Upper lobe of left lung (tissue), 6 donors: ENCODE results near the gene NSDHL. TPM values are rescaled to one million over a fixed set of nuclear protein-coding genes. Genes with fewer than 3 reads are reported as not detected.
"Not testable (repeated sequence)": the region's sequence is repeated elsewhere in the genome, so short reads cannot be mapped to it uniquely, and the experiment has no call there.

Experiments used
- ATAC-seq, 2 donors: fragments of 200-7000 bp; cut with Tn5 transposase; one replicate each; pipeline ENCODE4 v1.9.1; 2022; ENCODE audit warnings: mild to moderate bottlenecking in 2 of 2, moderate library complexity in 2 of 2; ENCODE audit not compliant: low FRiP score in 2 of 2
- DNase-seq, 2 donors: peaks; one replicate each; pipeline ENCODE4 v3.0.0-alpha.2; 2019 to 2020
- H3K27ac ChIP-seq, 4 donors: fragments of 200-600 bp; sonication (generic); one replicate each; pipeline ENCODE4 v1.5.1; 2016 to 2019
- H3K27me3 ChIP-seq, 4 donors: fragments of 200-600 bp; sonication (generic); one replicate each; pipeline ENCODE4 v1.5.1; 2017 to 2019
- H3K36me3 ChIP-seq, 4 donors: fragments of 200-600 bp; sonication (generic); one replicate each; pipeline ENCODE4 v1.5.1; 2016 to 2019
- H3K4me1 ChIP-seq, 4 donors: fragments of 200-600 bp; sonication (generic); one replicate each; pipeline ENCODE4 v1.5.1; 2018 to 2019
- H3K4me3 ChIP-seq, 4 donors: fragments of 200-600 bp; sonication (generic); one replicate each; pipeline ENCODE4 v1.5.1; 2017 to 2019; ENCODE audit warnings: mild to moderate bottlenecking in 2 of 4, moderate library complexity in 1 of 4
- H3K9me3 ChIP-seq, 4 donors: fragments of 200-600 bp; sonication (generic); one replicate each; pipeline ENCODE4 v1.5.1; 2018 to 2019
- EP300 ChIP-seq, 4 donors: sonication (generic); formaldehyde crosslinking; IDR thresholded peaks; one replicate each; pipeline ENCODE4 v1.5.1; 2017; ENCODE audit warnings: antibody characterized with exemption in 4 of 4, control low read depth in 2 of 4
- POLR2A ChIP-seq, 4 donors: fragments of 450-650 bp; IDR thresholded peaks; one replicate each; pipeline ENCODE4 v1.5.1; 2016 to 2017; ENCODE audit warnings: antibody characterized with exemption in 4 of 4, mild to moderate bottlenecking in 2 of 4
- POLR2AphosphoS5 ChIP-seq, 2 donors: sonication (generic); formaldehyde crosslinking; IDR thresholded peaks; one replicate each; pipeline ENCODE4 v1.5.1; 2017; ENCODE audit warnings: antibody characterized with exemption in 2 of 2
- WGBS, 2 donors: methylation state at CpG; one replicate each; pipeline ENCODE4 v1.1.5; 2017 to 2018; 5-methylcytosine and 5-hydroxymethylcytosine counted together
- total RNA-seq, 6 donors: library from RNA; depleted of rRNA in 4 of 6; stranded (reverse); fragments of >200 nt in 4 of 6; gene quantifications; one replicate each; pipeline versions ENCODE4 v1.1.0 to v1.2.1, GENCODE V29; 2016 to 2021
- TF ChIP-seq, protein P1 (sequence below), 6 experiments: fragments of 450-650 bp in 4 of 6; fragments of 200-600 bp in 2 of 6; sonication (generic) in 2 of 6; IDR thresholded peaks; one replicate each; pipeline ENCODE4 v1.5.1; 2016 to 2019; ENCODE audit warnings: antibody characterized with exemption in 6 of 6
- donor health status: DM: no; HTN: no; CAD: no; lungs with moderate emphysema.
- donor health status: DM: no; HTN: yes; CAD: no; lungs with severe emphysema.

NSDHL gene
- total RNA-seq, result 10 to 100 TPM in 5 of 6 donors, 1 to 10 TPM in 1; 5.2 to 26.0 (median 21.1) TPM

DNA sequence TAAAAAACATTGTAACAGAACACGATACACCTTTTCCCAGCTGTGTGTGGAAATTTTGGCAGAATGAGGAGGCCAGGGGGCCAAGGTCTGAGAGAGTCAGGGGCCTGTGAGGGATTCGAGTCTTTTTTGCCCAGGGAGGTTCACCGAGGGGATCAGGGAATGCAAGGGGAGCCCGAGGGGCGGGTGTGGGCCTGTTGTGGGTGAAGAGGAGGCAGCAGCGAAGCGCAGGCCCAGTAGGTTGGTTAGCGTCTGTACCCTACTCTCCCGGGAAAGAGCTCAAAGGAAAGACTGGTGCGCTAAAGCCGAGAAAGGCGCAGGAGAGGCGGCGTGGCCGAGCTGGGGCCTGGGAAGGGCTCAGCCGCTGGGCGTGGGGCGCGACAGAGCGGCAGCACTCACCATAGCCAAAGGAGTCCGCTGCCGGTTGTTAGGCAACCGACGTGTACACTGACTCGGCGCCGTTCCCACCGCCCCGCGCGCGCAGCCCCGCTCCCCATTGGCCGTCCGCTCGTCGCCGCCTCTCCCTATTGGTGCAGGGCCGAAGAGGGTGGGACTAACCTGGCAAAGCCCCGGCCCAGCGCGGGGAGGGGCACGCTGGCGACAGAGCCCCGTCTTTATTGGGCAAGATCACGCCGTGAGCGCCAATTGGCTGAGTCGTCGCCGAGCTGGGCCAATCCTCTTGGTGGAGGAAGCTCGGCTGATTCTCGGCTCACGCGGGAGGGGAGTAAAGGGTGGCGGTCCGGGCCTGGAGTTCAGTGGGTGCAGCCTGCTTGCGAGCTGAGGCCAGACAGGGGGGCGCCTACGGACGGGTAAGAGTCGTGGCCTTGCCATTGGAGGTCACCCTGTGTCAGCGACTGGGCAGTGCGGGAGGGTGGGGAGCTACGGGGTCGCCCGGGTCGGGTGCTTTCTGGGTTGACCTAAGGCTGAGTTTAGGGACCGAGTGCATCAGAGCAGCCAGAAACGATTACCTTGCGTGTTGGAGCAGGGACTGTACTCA lies at the start of gene NSDHL, which contains the start of gene CETN2:
NSDHL (plus strand) TSS at position 752 of the 994 bp plus-strand sequence. CDS start 15,262 bp downstream, outside the sequence.
CETN2 (minus strand) TSS at position 446 of the 994 bp plus-strand sequence; CDS start at position 399, 47 bp downstream.
- Histone ChIP-seq H3K27ac (peak within 1 kb of the TSS; percentile 66 to 81 (median 76)), H3K36me3 (peaks cover 0 to 6% (median 0%) of the 10 kb centered on the region in 4 donors), H3K4me3 (peak within 1 kb of the TSS; percentile 49 to 78 (median 67)), H3K27me3 (no peaks in the 10 kb centered on the region), H3K4me1 (peaks cover 0 to 11% (median 5%) of the 10 kb centered on the region in 4 donors), H3K9me3 (peaks cover 0 to 1% (median 0%) of the 10 kb centered on the region in 4 donors)
- DNase-seq (peak; percentile 93 to 98), ATAC-seq (peak; percentile 98 to 100)
- TF ChIP-seq, protein P1, sequence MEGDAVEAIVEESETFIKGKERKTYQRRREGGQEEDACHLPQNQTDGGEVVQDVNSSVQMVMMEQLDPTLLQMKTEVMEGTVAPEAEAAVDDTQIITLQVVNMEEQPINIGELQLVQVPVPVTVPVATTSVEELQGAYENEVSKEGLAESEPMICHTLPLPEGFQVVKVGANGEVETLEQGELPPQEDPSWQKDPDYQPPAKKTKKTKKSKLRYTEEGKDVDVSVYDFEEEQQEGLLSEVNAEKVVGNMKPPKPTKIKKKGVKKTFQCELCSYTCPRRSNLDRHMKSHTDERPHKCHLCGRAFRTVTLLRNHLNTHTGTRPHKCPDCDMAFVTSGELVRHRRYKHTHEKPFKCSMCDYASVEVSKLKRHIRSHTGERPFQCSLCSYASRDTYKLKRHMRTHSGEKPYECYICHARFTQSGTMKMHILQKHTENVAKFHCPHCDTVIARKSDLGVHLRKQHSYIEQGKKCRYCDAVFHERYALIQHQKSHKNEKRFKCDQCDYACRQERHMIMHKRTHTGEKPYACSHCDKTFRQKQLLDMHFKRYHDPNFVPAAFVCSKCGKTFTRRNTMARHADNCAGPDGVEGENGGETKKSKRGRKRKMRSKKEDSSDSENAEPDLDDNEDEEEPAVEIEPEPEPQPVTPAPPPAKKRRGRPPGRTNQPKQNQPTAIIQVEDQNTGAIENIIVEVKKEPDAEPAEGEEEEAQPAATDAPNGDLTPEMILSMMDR (IDR thresholded peaks at IDR 0.05), result no peak
- TF ChIP-seq EP300 (IDR thresholded peaks at IDR 0.05), result no peak
- peak in 2 of 4 donors; percentile 18 to 57 for TF ChIP-seq POLR2A (IDR thresholded peaks at IDR 0.05)
- TF ChIP-seq POLR2AphosphoS5 (IDR thresholded peaks at IDR 0.05), result peak in 1 of 2 donors; percentile 52
- WGBS, 2 donors, result 3 to 52% methylated on average over 14 to 71 of the region's 71 CpGs

DNA sequence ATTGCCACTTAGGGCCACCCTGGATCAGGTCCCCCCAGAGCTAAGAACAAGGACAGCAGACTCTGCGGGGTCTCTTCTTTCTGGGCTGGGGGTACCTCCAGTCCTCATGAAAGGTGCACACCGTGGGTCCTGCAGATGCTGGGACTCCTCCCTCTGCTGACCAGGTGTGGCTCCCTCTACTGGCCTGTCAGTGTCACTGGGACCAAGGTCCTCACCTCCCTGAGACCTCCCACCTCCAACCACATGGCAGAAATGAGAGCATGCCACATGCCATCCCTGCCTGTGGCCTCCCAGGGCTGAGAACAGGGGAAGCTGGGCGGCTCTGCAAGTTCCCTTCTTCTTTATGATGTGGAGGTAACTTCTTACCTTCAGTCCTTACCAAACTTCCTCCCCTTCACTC lies 43.8 kb upstream of the NSDHL start:
- not testable (repeated sequence) for ATAC-seq, H3K27me3 ChIP-seq, H3K27ac ChIP-seq, H3K36me3 ChIP-seq, H3K4me3 ChIP-seq, DNase-seq, H3K4me1 ChIP-seq, H3K9me3 ChIP-seq
- no CpG with 5 or more reads among the region's 3 CpGs for WGBS, 2 donors

DNA sequence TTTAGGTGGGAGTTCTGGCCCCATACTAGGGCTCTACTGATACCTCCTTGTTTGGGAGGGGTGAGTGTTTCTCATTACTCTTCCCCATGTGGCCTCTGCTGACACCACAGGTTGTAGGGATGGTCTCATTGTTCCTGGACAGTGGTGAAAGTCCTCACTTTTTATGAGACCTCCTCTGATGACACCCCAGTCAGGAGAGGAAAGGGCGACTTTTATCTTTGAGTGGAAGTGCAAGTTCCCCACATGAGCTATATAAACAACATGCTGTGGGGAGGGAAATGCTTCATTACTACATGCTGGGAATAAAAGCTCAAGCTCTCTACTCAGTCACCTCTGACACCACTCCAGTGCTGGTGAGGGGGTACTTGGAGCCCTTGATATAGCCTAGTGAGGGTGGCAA lies 31.9 kb upstream of the NSDHL start:
- WGBS, 2 donors, result 20 to 57% methylated on average over 1 of the region's 1 CpG
- DNase-seq (no peak), ATAC-seq (no peak)
- no peaks in the 10 kb centered on the region for H3K27me3 ChIP-seq
- no peak overlapping the region for H3K27ac ChIP-seq
- TF ChIP-seq POLR2AphosphoS5 (IDR thresholded peaks at IDR 0.05) (no peak), POLR2A (IDR thresholded peaks at IDR 0.05) (no peak), EP300 (IDR thresholded peaks at IDR 0.05) (no peak)
- no peaks in the 10 kb centered on the region for H3K36me3 ChIP-seq
- no peaks in the 10 kb centered on the region for H3K4me1 ChIP-seq
- no peaks in the 10 kb centered on the region for H3K9me3 ChIP-seq
- H3K4me3 ChIP-seq, result no peak overlapping the region

DNA sequence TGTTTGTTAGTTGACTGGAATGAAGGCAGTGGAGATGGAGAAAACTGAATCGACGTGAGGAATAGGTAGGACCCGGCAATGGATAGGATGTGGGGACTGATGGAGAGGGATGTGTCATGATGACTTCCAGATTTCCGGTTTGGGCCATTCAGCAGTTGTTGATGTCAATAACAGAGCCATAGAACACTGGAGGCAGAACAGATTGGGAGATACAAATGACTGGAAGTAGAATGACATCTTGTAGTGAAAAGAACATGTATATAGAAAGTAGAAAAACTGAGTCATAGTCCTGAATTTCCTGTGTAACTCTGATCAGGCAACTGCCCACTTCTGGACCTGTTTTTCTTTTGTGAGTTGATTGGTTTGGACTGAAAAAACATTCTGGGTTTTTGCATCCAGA lies 24.8 kb upstream of the NSDHL start:
- no peaks in the 10 kb centered on the region for H3K27me3 ChIP-seq
- no peaks in the 10 kb centered on the region for H3K4me1 ChIP-seq
- WGBS, 2 donors, result 77 to 80% methylated on average over 4 of the region's 4 CpGs
- H3K4me3 ChIP-seq, result no peak overlapping the region
- TF ChIP-seq EP300 (IDR thresholded peaks at IDR 0.05), result no peak
- TF ChIP-seq, protein P1 (IDR thresholded peaks at IDR 0.05), result no peak
- TF ChIP-seq POLR2A (IDR thresholded peaks at IDR 0.05), result no peak
- no peak for TF ChIP-seq POLR2AphosphoS5 (IDR thresholded peaks at IDR 0.05)
- DNase-seq, result no peak
- H3K36me3 ChIP-seq, result no peaks in the 10 kb centered on the region
- H3K27ac ChIP-seq, result no peak overlapping the region
- H3K9me3 ChIP-seq, result no peaks in the 10 kb centered on the region
- ATAC-seq, result no peak

DNA sequence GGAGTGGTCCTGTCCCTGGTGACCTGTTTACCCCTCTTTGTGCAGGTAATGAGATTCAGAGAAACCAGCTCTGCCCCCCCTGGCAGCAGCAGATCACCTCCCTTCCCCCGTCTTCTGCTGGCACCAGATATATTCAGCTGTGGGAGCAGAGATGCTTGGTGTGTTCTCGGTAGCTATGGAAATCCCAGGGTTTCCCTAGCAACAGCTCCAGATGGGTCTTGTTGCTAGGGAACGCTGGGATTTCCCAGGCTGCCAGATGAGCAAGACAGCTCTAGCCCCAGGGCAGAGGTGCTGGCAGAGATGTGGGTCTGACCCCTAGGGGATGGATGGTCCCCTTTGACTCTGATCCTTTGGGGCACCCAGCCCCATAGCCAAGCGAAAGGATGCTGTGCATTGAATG lies 20.5 kb upstream of the NSDHL start:
- ATAC-seq, result no peak
- Histone ChIP-seq H3K27me3 (no peaks in the 10 kb centered on the region), H3K4me3 (no peak overlapping the region), H3K27ac (no peak overlapping the region), H3K36me3 (no peaks in the 10 kb centered on the region), H3K9me3 (no peaks in the 10 kb centered on the region), H3K4me1 (no peaks in the 10 kb centered on the region)
- WGBS, 2 donors, result 60 to 86% methylated on average over 1 to 4 of the region's 4 CpGs
- DNase-seq, result no peak
- TF ChIP-seq EP300 (IDR thresholded peaks at IDR 0.05), result no peak
- TF ChIP-seq POLR2A (IDR thresholded peaks at IDR 0.05), result no peak
- TF ChIP-seq POLR2AphosphoS5 (IDR thresholded peaks at IDR 0.05), result no peak
- TF ChIP-seq, protein P1 (IDR thresholded peaks at IDR 0.05), result no peak
